Measurements from ENCODE around the gene SOS2. TPM values are rescaled to one million over a fixed set of nuclear protein-coding genes. Genes with fewer than 3 reads are reported as not detected.
"Not testable (repeated sequence)": the region's sequence is repeated elsewhere in the genome, so short reads cannot be mapped to it uniquely, and the experiment has no call there.

SOS2 gene
- total RNA-seq, 1 donor from 2014 or later: 26.3 TPM

DNA sequence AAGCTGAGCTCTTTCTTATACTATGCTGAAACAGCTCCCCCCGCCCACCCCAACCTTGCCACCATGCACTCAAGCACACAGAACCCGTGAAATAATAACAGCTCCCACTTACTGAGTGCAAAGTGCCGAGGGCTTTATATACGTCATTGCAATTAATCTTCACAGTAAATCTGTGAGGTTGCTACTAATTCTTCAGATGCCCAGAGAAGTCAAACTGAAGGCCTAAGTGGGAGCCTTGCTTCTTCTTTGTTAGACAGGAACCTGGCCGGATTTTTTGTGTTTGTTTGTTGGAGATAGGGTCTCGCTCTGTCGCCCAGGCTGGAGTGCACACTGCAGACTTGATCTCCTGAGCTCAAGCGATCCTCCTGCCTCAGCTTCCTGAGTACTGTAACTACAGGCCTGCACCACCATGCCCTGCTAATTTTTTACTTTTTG lies 149.1 kb downstream of the SOS2 start:
- TF ChIP-seq, protein P1, sequence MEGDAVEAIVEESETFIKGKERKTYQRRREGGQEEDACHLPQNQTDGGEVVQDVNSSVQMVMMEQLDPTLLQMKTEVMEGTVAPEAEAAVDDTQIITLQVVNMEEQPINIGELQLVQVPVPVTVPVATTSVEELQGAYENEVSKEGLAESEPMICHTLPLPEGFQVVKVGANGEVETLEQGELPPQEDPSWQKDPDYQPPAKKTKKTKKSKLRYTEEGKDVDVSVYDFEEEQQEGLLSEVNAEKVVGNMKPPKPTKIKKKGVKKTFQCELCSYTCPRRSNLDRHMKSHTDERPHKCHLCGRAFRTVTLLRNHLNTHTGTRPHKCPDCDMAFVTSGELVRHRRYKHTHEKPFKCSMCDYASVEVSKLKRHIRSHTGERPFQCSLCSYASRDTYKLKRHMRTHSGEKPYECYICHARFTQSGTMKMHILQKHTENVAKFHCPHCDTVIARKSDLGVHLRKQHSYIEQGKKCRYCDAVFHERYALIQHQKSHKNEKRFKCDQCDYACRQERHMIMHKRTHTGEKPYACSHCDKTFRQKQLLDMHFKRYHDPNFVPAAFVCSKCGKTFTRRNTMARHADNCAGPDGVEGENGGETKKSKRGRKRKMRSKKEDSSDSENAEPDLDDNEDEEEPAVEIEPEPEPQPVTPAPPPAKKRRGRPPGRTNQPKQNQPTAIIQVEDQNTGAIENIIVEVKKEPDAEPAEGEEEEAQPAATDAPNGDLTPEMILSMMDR (conservative IDR thresholded peaks at IDR 0.05): no peak
- Mint-ChIP-seq H3K27me3 (ENCODE audit: low read depth) (no peaks in the 10 kb centered on the region), H3K9me3 (no peaks in the 10 kb centered on the region), H3K36me3 (ENCODE audit: low read depth) (no peaks in the 10 kb centered on the region), H3K4me3 (no peak overlapping the region), H3K27ac (ENCODE audit: unreplicated experiment) (no peak overlapping the region), H3K4me1 (peaks cover 6% of the 10 kb centered on the region)
- DNase-seq (ENCODE audit: low read depth, low spot score): no peak

DNA sequence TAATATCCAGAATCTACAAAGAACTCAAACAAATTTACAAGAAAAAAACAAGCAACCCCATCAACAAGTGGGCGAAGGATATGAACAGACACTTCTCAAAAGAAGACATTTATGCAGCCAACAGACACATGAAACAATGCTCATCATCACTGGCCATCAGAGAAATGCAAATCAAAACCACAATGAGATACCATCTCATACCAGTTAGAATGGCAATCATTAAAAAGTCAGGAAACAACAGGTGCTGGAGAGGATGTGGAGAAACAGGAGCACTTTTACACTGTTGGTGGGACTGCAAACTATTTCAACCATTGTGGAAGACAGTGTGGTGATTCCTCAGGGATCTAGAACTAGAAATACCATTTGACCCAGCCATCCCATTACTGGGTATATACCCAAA lies 152.3 kb downstream of the SOS2 start:
- H3K27ac Mint-ChIP-seq (ENCODE audit: unreplicated experiment); DNase-seq (ENCODE audit: low read depth, low spot score); H3K9me3 Mint-ChIP-seq; H3K4me1 Mint-ChIP-seq; H3K4me3 Mint-ChIP-seq; H3K36me3 Mint-ChIP-seq (ENCODE audit: low read depth); H3K27me3 Mint-ChIP-seq (ENCODE audit: low read depth): not testable (repeated sequence)

DNA sequence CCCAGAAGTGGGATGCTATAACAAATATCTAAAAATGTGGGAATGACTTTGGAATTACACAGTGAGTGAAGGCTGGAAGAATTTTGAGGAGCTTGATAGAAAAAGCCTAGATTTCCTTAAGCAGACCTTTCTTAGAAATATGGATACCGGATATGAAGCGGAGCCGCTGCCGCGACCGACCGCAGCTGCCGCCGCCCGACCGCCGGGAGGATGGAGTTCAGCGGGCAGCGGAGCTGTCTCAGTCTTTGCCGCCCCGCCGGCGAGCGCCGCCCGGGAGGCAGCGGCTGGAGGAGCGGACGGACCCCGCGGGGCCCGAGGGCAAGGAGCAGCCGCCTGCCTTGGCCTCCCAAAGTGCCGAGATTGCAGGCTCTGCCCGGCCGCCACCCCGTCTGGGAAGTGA lies 157.7 kb downstream of the SOS2 start:
- not testable (repeated sequence) for H3K27ac Mint-ChIP-seq (ENCODE audit: unreplicated experiment); H3K4me3 Mint-ChIP-seq; DNase-seq (ENCODE audit: low read depth, low spot score); H3K27me3 Mint-ChIP-seq (ENCODE audit: low read depth); H3K9me3 Mint-ChIP-seq; H3K4me1 Mint-ChIP-seq
- H3K36me3 Mint-ChIP-seq (ENCODE audit: low read depth): peaks cover 15% of the 10 kb centered on the region

DNA sequence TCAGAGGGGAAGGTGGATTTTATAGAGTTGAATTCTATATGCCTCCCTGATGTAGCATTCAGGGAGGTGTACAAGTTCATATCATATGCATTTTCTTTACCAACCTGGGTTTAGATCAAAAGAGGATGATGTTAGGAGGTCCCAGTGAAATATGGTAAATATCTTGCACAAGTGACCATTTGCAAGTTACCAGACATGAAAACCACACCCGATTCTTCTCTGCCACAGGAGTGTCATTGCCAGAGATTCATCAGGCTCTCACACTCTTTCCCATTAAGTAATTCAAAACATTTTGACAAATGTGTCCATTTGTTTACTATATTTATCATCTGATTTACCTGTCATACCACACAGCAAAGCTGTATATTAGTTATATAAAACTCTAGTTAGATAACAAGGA lies 159.0 kb downstream of the SOS2 start:
- Mint-ChIP-seq H3K27me3 (ENCODE audit: low read depth) (no peaks in the 10 kb centered on the region), H3K4me1 (no peaks in the 10 kb centered on the region), H3K9me3 (peaks cover 5% of the 10 kb centered on the region), H3K36me3 (ENCODE audit: low read depth) (peaks cover 15% of the 10 kb centered on the region), H3K4me3 (no peak overlapping the region), H3K27ac (ENCODE audit: unreplicated experiment) (no peak overlapping the region)
- no peak for DNase-seq (ENCODE audit: low read depth, low spot score)
- TF ChIP-seq, protein P1 (conservative IDR thresholded peaks at IDR 0.05): no peak

DNA sequence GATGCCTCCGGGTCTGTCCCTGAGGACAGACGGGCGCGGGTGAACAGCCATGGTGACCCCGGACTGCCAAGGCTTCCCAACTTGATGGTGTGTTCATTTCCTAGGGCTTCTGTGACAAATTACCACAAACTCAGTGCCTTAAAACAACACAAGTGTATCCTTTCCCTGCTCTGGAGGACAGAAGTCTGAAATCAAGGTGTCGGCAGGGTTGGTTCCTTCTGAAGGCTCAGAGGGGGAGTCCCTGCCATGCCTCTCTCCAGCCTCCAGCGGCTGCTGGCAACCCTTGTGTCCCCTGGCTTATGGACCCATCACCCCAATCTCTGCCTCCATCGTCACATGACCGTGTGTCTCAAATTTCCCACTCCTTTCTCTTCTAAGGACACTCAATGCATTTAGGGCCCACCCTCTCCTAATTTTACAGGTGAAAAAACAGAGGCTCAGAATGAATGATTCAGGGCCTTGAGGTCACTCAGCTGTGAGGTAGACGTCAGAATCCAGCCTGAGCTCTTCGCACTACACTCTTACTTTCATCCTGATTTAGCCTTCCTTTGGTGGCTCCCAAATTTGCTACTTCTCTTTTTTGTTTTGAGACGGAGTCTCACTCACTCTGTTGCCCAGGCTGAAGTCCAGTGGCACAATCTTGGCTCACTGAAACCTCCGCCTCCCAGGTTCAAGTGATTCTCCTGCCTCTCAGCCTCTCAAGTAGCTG lies 160.4 kb downstream of the SOS2 start:
- no peak overlapping the region for H3K4me3 Mint-ChIP-seq
- peaks cover 5% of the 10 kb centered on the region for H3K9me3 Mint-ChIP-seq
- H3K36me3 Mint-ChIP-seq (ENCODE audit: low read depth): peaks cover 11% of the 10 kb centered on the region
- no peak overlapping the region for H3K27ac Mint-ChIP-seq (ENCODE audit: unreplicated experiment)
- H3K27me3 Mint-ChIP-seq (ENCODE audit: low read depth): no peaks in the 10 kb centered on the region
- no peaks in the 10 kb centered on the region for H3K4me1 Mint-ChIP-seq
- DNase-seq (ENCODE audit: low read depth, low spot score): no peak
- TF ChIP-seq, protein P1 (conservative IDR thresholded peaks at IDR 0.05): no peak

DNA sequence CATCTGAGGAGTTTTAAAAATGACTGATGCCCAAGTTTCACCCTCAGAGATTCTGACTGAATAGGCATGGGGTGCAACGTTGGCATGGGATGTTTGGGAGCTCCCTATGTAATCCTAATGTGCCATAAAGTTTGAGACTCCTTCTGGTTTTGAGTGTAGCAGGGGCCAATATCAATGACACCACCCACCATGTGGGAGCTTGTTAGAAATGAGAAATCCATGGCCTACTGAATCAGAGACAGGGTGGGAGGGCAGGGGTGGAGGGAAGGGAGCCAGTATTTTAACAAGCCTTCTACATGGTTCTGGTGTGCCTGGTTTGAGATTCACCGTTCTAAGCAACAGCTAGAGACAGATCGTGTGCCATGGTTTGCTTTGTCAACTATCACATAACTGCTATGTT lies 161.1 kb downstream of the SOS2 start:
- TF ChIP-seq, protein P1 (conservative IDR thresholded peaks at IDR 0.05): no peak
- Mint-ChIP-seq H3K27me3 (ENCODE audit: low read depth) (no peaks in the 10 kb centered on the region), H3K27ac (ENCODE audit: unreplicated experiment) (no peak overlapping the region), H3K36me3 (ENCODE audit: low read depth) (peaks cover 9% of the 10 kb centered on the region), H3K4me1 (no peaks in the 10 kb centered on the region), H3K9me3 (peaks cover 5% of the 10 kb centered on the region), H3K4me3 (no peak overlapping the region)
- no peak for DNase-seq (ENCODE audit: low read depth, low spot score)
